Mucosa of descending colon (tissue), 3 donors: ENCODE results near the gene NEK6. TPM values are rescaled to one million over a fixed set of nuclear protein-coding genes. Genes with fewer than 3 reads are reported as not detected.

Experiments
- ATAC-seq: fragments of 200-7000 bp; cut with Tn5 transposase; one replicate; pipeline ENCODE4 v1.9.1; 2020; ENCODE audit warnings: mild to moderate bottlenecking, moderate library complexity
- DNase-seq, 3 donors: peaks; one replicate each; pipeline ENCODE4 v3.0.0-alpha.2; 2020
- H3K36me3 ChIP-seq: fragments of 200-600 bp; one replicate; pipeline ENCODE4 v1.8.0; 2021; ENCODE audit warnings: low read depth, mild to moderate bottlenecking
- H3K4me1 ChIP-seq: fragments of 200-600 bp; one replicate; pipeline ENCODE4 v1.8.0; 2021; ENCODE audit warnings: low read depth, mild to moderate bottlenecking
- H3K4me3 ChIP-seq: fragments of 200-600 bp; one replicate; pipeline ENCODE4 v1.8.0; 2021; ENCODE audit warnings: mild to moderate bottlenecking
- H3K9me3 ChIP-seq: fragments of 200-600 bp; one replicate; pipeline ENCODE4 v1.8.0; 2021; ENCODE audit warnings: mild to moderate bottlenecking
- intact Hi-C, 2 donors: fragments of 100-400 bp; cut with DNase I in 1 of 2; cut with micrococcal nuclease in 1 of 2; formaldehyde crosslinking; loops; one replicate each; pipeline versions ENCODE4 v1.11.0 to v1.11.1; 2022; cut with DNase I, micrococcal nuclease
- total RNA-seq, 3 donors: library from RNA; stranded (reverse); fragmentation: NEBNext Ultra II Directional in 2 of 3; extraction: Animal tissue kit (Norgen Biotek cat#: 25700) in 2 of 3; gene quantifications; one replicate each; pipeline versions ENCODE4 v1.2.1 to v1.2.4, GENCODE V29; 2021 to 2023
- TF ChIP-seq, protein P1 (sequence below): fragments of 200-600 bp; IDR thresholded peaks from one replicate; pipeline ENCODE4 v1.8.0; 2022; ENCODE audit warnings: antibody characterized with exemption, mild to moderate bottlenecking
- donor health status: DM: no; HTN: no; CAD: no; lungs with moderate emphysema.
- donor health status: DM: no; HTN: no; CAD: no.
- donor health status: DM: no; HTN: yes; CAD: no.

The NEK6 gene
- total RNA-seq, 3 donors from 2014 or later: 41.1 to 65.0 (median 51.8) TPM

DNA sequence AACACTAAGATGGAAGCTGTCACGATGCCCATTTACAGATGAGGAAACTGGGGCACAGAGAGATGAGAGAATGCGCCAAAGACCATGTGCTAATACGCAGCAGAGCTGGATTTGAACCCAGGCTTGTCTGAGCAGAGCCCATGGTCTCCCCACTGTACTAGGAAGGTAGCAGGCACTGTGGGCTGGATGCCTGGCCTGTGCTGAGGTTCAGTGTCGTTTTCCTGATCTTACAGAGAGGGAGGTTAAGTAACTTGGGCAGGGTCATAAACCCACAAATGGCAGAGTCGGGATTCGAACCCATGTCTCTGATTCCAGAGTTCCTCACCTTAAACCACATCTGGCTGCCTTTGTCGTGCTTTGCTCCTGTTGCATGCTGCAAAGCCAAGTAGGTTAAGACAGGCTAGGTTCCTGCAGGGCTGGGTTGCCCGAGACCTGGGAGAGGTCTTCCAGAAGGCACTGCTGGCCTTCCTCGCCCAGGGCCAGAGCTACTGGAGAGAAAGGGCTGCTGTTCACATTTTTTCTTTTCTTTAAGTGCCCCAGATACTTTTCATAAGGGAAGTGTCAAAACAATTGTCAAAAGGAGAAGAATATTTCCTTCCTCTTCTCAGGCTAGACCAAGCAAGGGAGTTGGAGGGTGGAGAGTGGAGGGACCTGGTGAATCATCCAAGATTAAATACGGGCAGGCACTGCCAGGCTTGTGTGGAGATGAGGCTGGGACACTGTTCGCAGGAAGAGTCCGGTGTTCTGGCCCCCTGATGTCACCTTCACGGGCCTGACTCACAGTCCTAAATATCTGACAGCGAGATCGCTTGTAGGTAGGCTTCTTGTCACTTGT lies 3.2 kb downstream of the NEK6 start:
- Histone ChIP-seq H3K4me3 (no peak overlapping the region), H3K9me3 (no peaks in the 10 kb centered on the region), H3K36me3 (no peaks in the 10 kb centered on the region), H3K4me1 (peaks cover 50% of the 10 kb centered on the region)
- ATAC-seq (peak; percentile 67), DNase-seq (peak; percentile 45 to 66 (median 50))
- intact Hi-C loops: no loop called here
- TF ChIP-seq, protein P1, sequence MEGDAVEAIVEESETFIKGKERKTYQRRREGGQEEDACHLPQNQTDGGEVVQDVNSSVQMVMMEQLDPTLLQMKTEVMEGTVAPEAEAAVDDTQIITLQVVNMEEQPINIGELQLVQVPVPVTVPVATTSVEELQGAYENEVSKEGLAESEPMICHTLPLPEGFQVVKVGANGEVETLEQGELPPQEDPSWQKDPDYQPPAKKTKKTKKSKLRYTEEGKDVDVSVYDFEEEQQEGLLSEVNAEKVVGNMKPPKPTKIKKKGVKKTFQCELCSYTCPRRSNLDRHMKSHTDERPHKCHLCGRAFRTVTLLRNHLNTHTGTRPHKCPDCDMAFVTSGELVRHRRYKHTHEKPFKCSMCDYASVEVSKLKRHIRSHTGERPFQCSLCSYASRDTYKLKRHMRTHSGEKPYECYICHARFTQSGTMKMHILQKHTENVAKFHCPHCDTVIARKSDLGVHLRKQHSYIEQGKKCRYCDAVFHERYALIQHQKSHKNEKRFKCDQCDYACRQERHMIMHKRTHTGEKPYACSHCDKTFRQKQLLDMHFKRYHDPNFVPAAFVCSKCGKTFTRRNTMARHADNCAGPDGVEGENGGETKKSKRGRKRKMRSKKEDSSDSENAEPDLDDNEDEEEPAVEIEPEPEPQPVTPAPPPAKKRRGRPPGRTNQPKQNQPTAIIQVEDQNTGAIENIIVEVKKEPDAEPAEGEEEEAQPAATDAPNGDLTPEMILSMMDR: no peak

DNA sequence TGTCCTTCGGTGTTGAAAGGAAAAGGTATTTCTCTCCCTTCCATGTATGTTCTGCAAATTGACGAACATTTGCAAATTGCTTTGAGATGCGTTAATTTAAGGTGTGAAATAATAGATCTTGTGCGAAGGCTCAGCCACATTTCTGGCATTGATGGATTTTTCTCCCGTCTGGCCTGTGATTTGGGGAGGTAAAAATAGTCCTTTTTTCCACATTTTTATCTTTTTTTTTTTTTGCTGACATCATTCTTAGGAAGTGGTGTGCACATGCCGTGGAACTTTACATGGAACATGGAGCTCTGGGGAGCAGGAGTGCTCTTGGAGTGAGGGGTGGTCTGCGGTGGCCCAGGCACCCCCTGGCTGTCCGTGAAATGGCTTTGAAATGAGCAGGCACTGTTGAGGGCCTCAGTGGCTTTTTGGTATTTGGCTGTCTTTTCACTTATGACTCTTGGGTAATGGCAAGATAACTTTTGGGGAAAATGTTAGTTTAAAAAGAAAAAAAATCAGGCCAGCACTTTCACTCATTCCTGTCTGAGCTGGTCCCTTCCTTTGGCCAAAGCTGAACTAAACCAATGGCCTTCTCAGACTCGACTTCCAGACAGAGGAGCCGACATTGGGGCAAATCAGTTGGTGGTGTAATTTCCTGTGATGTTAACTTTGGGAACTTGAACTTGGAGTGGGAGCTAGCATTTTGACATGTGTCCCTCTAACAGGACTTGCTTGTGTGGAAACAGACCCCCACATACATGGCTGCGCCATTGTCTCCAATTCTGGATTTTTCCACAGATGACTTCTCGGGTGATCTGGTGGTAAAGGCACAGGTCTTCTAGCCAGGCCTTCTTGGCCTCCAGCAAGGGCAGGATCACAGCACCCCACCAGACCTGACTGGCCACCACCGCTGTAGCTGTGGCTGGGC lies 4.2 kb downstream of the NEK6 start:
- DNase-seq (peak in 2 of 3 donors; percentile 19 to 25), ATAC-seq (no peak)
- intact Hi-C loops: no loop called here
- TF ChIP-seq, protein P1: no peak
- peaks cover 60% of the 10 kb centered on the region for H3K4me1 ChIP-seq
- no peak overlapping the region for H3K4me3 ChIP-seq
- no peaks in the 10 kb centered on the region for H3K9me3 ChIP-seq
- H3K36me3 ChIP-seq: no peaks in the 10 kb centered on the region

DNA sequence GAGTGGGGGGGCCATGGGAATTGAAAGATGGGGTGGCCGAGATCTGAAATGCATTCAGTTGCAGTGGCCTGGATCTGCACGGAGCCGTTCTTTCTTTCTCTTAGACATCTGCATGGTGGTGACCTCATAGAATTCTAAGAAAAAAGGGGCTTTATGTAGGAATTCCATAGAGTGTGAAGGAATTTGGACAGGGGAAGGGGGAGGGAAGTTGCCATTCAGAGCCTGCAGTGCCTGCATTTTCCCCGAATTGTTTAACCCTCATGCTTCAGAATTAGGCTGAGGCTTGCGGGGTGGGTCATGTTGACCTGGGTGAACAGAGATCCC lies 4.9 kb downstream of the NEK6 start:
- ATAC-seq: no peak
- Histone ChIP-seq H3K9me3 (no peaks in the 10 kb centered on the region), H3K4me3 (no peak overlapping the region), H3K36me3 (no peaks in the 10 kb centered on the region), H3K4me1 (peaks cover 66% of the 10 kb centered on the region)
- TF ChIP-seq, protein P1: no peak
- peak in 1 of 3 donors; percentile 55 for DNase-seq
- intact Hi-C loops: no loop called here

DNA sequence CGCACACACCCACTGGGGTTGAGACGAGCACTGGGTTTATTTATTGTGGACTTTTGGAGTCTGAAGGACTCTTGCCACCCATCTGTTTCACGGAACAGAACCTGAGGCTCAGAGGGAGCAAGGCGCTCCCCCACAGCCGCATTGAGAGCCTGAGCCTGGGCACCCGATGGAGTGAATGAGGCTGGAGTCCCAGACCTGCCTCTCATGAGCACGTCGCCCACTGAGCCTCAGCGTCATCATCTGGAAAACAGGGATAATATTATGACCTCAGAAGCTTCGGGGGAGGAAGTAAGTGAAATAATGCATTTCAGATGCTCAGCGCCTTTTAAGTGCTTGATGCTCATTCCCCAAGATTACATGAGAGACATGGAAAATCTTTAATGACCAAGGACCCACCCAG lies 5.5 kb downstream of the NEK6 start:
- DNase-seq (peak in 1 of 3 donors; percentile 52), ATAC-seq (no peak)
- peaks cover 72% of the 10 kb centered on the region for H3K4me1 ChIP-seq
- intact Hi-C loops: no loop called here
- H3K36me3 ChIP-seq: no peaks in the 10 kb centered on the region
- no peaks in the 10 kb centered on the region for H3K9me3 ChIP-seq
- TF ChIP-seq, protein P1: no peak
- no peak overlapping the region for H3K4me3 ChIP-seq

DNA sequence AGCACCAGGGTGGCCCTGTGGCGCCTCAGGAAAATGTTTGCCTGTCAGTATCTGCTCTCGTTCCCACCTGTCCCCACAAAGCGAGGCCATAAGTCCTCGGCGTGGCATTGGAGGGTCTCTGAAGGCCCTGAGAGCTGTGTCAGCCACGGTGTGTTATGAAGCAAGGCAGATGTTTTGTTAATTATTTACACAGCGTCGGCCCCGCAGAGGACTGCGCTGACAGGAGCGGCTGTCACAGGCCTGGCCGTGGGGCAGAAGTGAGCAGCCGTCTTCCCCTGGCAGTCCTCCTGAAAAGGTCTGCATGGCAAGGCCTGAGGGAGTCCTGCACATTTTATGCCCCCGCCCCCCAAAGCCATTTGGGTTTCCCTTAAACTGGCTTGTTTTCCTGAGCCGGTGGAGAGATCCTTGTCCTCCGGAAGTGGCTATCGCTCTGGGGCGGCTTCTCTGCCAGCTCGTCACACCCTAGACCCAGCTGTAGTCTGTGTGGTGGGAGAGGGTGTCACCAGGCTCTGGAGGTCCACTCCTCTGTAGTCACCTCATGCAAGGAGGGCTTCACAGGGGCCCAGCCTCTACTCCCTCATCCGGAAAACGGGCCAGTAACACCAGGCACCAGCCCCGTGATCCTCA lies 6.2 kb downstream of the NEK6 start:
- intact Hi-C loops: no loop called here
- H3K4me3 ChIP-seq: no peak overlapping the region
- no peaks in the 10 kb centered on the region for H3K36me3 ChIP-seq
- ATAC-seq: peak; percentile 40
- DNase-seq: peak in 2 of 3 donors; percentile 62 to 67
- H3K4me1 ChIP-seq: peaks cover 75% of the 10 kb centered on the region
- TF ChIP-seq, protein P1: no peak
- H3K9me3 ChIP-seq: no peaks in the 10 kb centered on the region
